Measurements from ENCODE around the gene FGD4. TPM values are rescaled to one million over a fixed set of nuclear protein-coding genes. Genes with fewer than 3 reads are reported as not detected.
A peak's percentile ranks its signal among the peaks of the same experiment; 100 is the strongest.

The FGD4 gene
- total and polyA plus RNA-seq, 5 donors from 2014 or later = 0.02 to 0.67 TPM; not detected in 3

DNA sequence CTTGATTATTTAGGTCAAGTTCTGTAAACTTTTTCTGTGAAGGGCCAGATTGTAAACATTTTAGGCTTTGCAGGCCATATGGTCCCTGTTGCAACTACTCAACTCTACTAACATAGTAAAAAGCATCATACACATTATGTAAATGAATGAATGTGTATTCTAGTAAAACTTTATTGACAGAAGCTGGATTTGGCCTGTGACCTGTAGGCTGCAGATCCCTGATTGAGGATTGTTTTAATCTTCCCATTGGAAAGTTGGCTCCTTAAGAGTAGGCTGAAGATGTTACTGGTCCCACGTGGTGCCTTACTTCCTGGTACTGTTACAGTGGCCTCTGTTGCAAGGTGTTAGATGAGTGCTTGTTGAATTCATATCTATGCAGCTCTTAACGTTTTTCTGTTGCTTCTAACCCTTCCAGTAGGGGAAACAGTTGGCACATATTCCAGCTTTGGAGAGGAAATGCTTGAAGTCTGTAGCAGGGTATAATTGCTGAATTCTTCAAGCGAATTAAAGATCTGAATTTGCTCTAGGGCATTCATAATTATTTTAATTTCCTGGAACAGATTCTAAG lies 146.1 kb downstream of the FGD4 start:
- Histone ChIP-seq H3K9me3 (ENCODE audit: control insufficient read depth in 2 of 2, low read length in 2 of 2) (no peaks in the 10 kb centered on the region), H3K27ac (ENCODE audit: insufficient read depth, low read length, poor library complexity, severe bottlenecking) (no peak overlapping the region), H3K4me1 (ENCODE audit: control insufficient read depth, insufficient read depth, low read length, poor library complexity, severe bottlenecking) (no peaks in the 10 kb centered on the region), H3K4me3 (ENCODE audit: low read depth, low read length) (no peak overlapping the region), H3K36me3 (ENCODE audit: control insufficient read depth, insufficient read depth, low read length) (no peaks in the 10 kb centered on the region), H3K27me3 (ENCODE audit: control insufficient read depth, insufficient read depth, low read length) (no peaks in the 10 kb centered on the region)
- H3K9me3 Mint-ChIP-seq = no peaks in the 10 kb centered on the region
- no peak overlapping the region for H3K4me3 Mint-ChIP-seq
- H3K27me3 Mint-ChIP-seq = peaks cover 7% of the 10 kb centered on the region
- DNase-seq (no peak), ATAC-seq (ENCODE audit: low read depth in 2 of 2) (no peak)
- no peak overlapping the region for H3K27ac Mint-ChIP-seq
- no peaks in the 10 kb centered on the region for H3K36me3 Mint-ChIP-seq
- H3K4me1 Mint-ChIP-seq = no peaks in the 10 kb centered on the region

DNA sequence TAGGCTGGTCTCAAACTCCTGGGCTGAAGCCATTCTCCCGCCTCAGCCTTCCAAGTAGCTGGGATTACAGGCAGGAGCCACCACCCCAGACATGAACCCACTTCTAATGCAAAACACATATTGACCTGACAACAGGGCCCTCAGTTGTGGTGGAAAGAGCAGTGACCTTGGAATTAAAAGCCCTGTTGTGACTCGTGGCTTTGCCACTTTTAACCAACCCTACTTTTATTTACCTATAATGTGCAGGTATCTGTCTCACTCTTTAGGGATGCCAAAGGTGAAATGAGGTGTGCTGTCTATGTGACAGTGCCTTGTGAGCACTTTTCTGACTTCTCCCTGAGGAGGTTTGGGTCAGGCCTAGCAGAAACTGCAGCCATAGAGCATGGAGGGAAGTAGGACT lies 146.9 kb downstream of the FGD4 start:
- ATAC-seq (ENCODE audit: low read depth in 2 of 2) (no peak), DNase-seq (no peak)
- no peak overlapping the region for H3K4me3 ChIP-seq (ENCODE audit: low read depth, low read length)
- Mint-ChIP-seq H3K27ac (no peak overlapping the region), H3K27me3 (peaks cover 5% of the 10 kb centered on the region), H3K36me3 (no peaks in the 10 kb centered on the region), H3K4me3 (no peak overlapping the region), H3K9me3 (no peaks in the 10 kb centered on the region), H3K4me1 (no peaks in the 10 kb centered on the region)
- H3K27me3 ChIP-seq (ENCODE audit: control insufficient read depth, insufficient read depth, low read length) = no peaks in the 10 kb centered on the region
- H3K4me1 ChIP-seq (ENCODE audit: control insufficient read depth, insufficient read depth, low read length, poor library complexity, severe bottlenecking) = no peaks in the 10 kb centered on the region
- no peaks in the 10 kb centered on the region for H3K36me3 ChIP-seq (ENCODE audit: control insufficient read depth, insufficient read depth, low read length)
- H3K9me3 ChIP-seq (ENCODE audit: control insufficient read depth in 2 of 2, low read length in 2 of 2) = no peaks in the 10 kb centered on the region
- no peak overlapping the region for H3K27ac ChIP-seq (ENCODE audit: insufficient read depth, low read length, poor library complexity, severe bottlenecking)

DNA sequence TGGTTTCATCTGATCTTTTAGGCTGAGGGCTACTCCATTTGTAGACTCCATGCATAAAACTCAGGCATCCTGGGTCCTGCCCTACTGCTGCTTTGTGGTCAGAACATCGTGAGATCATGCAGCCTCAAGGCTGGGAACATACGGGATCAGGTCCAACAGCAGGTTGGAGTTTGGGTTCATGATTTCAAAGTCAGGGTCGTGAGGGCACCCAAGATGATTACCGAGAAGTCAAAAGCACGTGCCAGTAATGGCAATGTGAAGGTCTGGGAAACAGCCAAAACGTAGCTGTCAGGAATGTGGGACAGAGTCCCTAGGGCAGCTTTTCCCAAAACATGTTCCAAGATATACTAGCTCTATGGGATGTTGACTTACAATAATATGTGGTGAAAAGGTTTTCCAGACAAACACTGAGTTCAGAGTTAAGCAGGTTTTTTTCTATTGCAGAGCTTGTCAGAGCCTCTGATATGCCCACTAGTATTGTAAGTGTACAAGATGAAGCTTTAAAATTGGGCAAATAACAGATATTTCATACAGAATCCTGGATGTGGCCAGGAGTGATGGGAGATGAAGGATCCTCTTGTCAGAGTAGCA lies 149.4 kb downstream of the FGD4 start:
- peaks cover 5% of the 10 kb centered on the region for H3K27me3 Mint-ChIP-seq
- H3K27ac Mint-ChIP-seq = no peak overlapping the region
- H3K4me1 Mint-ChIP-seq = no peaks in the 10 kb centered on the region
- Histone ChIP-seq H3K36me3 (ENCODE audit: control insufficient read depth, insufficient read depth, low read length) (no peaks in the 10 kb centered on the region), H3K4me3 (ENCODE audit: low read depth, low read length) (no peak overlapping the region), H3K4me1 (ENCODE audit: control insufficient read depth, insufficient read depth, low read length, poor library complexity, severe bottlenecking) (no peaks in the 10 kb centered on the region), H3K9me3 (ENCODE audit: control insufficient read depth in 2 of 2, low read length in 2 of 2) (no peaks in the 10 kb centered on the region), H3K27me3 (ENCODE audit: control insufficient read depth, insufficient read depth, low read length) (no peaks in the 10 kb centered on the region), H3K27ac (ENCODE audit: insufficient read depth, low read length, poor library complexity, severe bottlenecking) (no peak overlapping the region)
- no peak overlapping the region for H3K4me3 Mint-ChIP-seq
- ATAC-seq (ENCODE audit: low read depth in 2 of 2) (no peak), DNase-seq (no peak)
- no peaks in the 10 kb centered on the region for H3K36me3 Mint-ChIP-seq
- H3K9me3 Mint-ChIP-seq = no peaks in the 10 kb centered on the region

DNA sequence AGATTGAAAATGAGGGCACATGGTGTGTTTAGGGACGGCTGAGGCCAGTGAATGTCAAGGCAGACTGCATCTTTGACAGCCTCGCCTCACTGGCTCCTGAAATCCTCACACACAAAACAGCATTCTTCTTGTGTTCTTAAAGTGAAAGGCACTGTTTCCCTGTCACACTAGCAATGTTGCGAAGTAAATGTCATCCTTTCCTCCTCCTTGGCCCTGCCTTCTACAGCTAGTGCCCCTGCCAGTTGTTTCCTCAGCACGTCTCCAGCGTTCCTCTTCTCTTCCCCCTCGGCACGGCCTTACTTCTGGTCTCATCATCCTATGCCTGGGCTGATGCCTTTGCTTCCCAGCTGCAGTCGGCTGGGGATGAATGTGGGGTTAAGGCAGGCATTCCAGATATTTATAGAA lies 150.3 kb downstream of the FGD4 start:
- H3K36me3 Mint-ChIP-seq = no peaks in the 10 kb centered on the region
- H3K4me3 ChIP-seq (ENCODE audit: low read depth, low read length) = no peak overlapping the region
- H3K4me1 Mint-ChIP-seq = no peaks in the 10 kb centered on the region
- H3K27ac Mint-ChIP-seq = no peak overlapping the region
- H3K27me3 ChIP-seq (ENCODE audit: control insufficient read depth, insufficient read depth, low read length) = no peaks in the 10 kb centered on the region
- H3K9me3 ChIP-seq (ENCODE audit: control insufficient read depth in 2 of 2, low read length in 2 of 2) = no peaks in the 10 kb centered on the region
- H3K4me3 Mint-ChIP-seq = no peak overlapping the region
- H3K27ac ChIP-seq (ENCODE audit: insufficient read depth, low read length, poor library complexity, severe bottlenecking) = no peak overlapping the region
- H3K4me1 ChIP-seq (ENCODE audit: control insufficient read depth, insufficient read depth, low read length, poor library complexity, severe bottlenecking) = no peaks in the 10 kb centered on the region
- H3K27me3 Mint-ChIP-seq = peaks cover 9% of the 10 kb centered on the region
- H3K36me3 ChIP-seq (ENCODE audit: control insufficient read depth, insufficient read depth, low read length) = no peaks in the 10 kb centered on the region
- ATAC-seq (ENCODE audit: low read depth in 2 of 2) = no peak
- DNase-seq = no peak
- no peaks in the 10 kb centered on the region for H3K9me3 Mint-ChIP-seq

DNA sequence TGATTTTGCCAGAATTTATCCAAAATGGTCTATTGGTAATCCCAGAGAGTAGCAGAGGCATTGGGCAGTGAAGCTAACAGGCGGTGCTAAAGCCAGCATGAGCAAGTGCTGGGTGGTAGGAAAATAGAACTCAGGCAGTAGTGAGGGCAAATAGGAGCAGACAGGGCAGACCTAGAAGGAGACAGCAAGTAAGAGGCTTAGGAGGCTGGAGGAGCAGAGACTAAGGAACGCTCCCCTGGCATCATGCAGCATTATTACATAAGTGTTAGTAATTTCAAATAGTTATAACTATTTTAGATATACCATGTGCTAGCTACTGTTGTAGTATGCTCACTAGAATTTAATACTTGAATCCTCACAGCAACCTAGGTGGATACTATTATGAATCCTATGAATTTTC lies 151.7 kb downstream of the FGD4 start:
- Mint-ChIP-seq H3K4me3 (no peak overlapping the region), H3K27me3 (peaks cover 14% of the 10 kb centered on the region), H3K4me1 (no peaks in the 10 kb centered on the region), H3K9me3 (no peaks in the 10 kb centered on the region), H3K27ac (no peak overlapping the region), H3K36me3 (no peaks in the 10 kb centered on the region)
- H3K9me3 ChIP-seq (ENCODE audit: control insufficient read depth in 2 of 2, low read length in 2 of 2) = no peaks in the 10 kb centered on the region
- no peak for DNase-seq
- no peaks in the 10 kb centered on the region for H3K36me3 ChIP-seq (ENCODE audit: control insufficient read depth, insufficient read depth, low read length)
- H3K27me3 ChIP-seq (ENCODE audit: control insufficient read depth, insufficient read depth, low read length) = no peaks in the 10 kb centered on the region
- no peak overlapping the region for H3K27ac ChIP-seq (ENCODE audit: insufficient read depth, low read length, poor library complexity, severe bottlenecking)
- no peak overlapping the region for H3K4me3 ChIP-seq (ENCODE audit: low read depth, low read length)
- no peaks in the 10 kb centered on the region for H3K4me1 ChIP-seq (ENCODE audit: control insufficient read depth, insufficient read depth, low read length, poor library complexity, severe bottlenecking)
- ATAC-seq (ENCODE audit: low read depth in 2 of 2) = no peak

DNA sequence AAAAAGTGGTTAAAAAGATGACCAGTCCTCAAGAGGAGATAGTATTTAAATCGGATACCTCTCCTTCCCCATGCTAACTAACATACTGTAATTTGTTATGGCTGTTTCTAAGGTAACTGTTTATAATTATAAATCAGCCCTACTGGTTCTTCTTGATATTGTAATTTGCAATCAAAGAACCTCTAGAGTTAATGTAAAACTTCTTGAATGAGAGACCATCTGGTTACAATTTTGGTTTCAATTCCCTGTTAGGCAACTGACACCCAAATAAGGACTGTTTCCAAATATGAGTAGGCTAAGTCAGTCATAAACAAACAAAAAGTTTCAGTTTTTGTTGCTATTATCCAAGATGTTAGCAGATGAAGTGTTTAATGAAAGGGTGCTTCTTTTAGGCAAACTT lies 159.5 kb downstream of the FGD4 start:
- no peak overlapping the region for H3K27ac Mint-ChIP-seq
- Histone ChIP-seq H3K27me3 (ENCODE audit: control insufficient read depth, insufficient read depth, low read length) (no peaks in the 10 kb centered on the region), H3K36me3 (ENCODE audit: control insufficient read depth, insufficient read depth, low read length) (no peaks in the 10 kb centered on the region), H3K27ac (ENCODE audit: insufficient read depth, low read length, poor library complexity, severe bottlenecking) (no peak overlapping the region), H3K4me3 (ENCODE audit: low read depth, low read length) (no peak overlapping the region), H3K9me3 (ENCODE audit: control insufficient read depth in 2 of 2, low read length in 2 of 2) (no peaks in the 10 kb centered on the region), H3K4me1 (ENCODE audit: control insufficient read depth, insufficient read depth, low read length, poor library complexity, severe bottlenecking) (no peaks in the 10 kb centered on the region)
- H3K36me3 Mint-ChIP-seq = no peaks in the 10 kb centered on the region
- H3K9me3 Mint-ChIP-seq = peaks cover 0 to 2% (median 0%) of the 10 kb centered on the region in 7 donors
- H3K4me3 Mint-ChIP-seq = no peak overlapping the region
- H3K4me1 Mint-ChIP-seq = no peaks in the 10 kb centered on the region
- no peak for ATAC-seq (ENCODE audit: low read depth in 2 of 2)
- peaks cover 15% of the 10 kb centered on the region for H3K27me3 Mint-ChIP-seq
- DNase-seq = peak in 1 of 3 donors; percentile 39

DNA sequence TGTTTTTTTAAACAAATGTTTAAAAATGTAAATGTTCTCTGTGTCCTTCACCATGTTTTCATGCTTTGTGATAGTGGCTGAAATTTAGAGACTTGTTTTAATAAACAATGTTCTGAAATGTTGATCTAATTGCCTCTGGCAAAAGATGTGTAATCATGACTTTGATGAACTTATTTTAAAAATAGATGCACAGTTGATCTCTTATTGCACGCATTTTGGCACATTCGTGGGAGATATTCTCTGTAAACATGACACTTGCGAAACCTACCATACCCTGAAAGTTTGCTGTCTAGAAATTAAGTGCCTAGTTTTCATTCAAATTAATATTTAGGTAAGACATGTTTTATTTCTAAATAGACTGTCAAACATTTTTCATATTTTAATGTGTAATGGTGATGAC lies 160.1 kb downstream of the FGD4 start:
- ATAC-seq (ENCODE audit: low read depth in 2 of 2) = no peak
- H3K27me3 Mint-ChIP-seq = peaks cover 13% of the 10 kb centered on the region
- Histone ChIP-seq H3K36me3 (ENCODE audit: control insufficient read depth, insufficient read depth, low read length) (no peaks in the 10 kb centered on the region), H3K9me3 (ENCODE audit: control insufficient read depth in 2 of 2, low read length in 2 of 2) (no peaks in the 10 kb centered on the region), H3K27ac (ENCODE audit: insufficient read depth, low read length, poor library complexity, severe bottlenecking) (no peak overlapping the region), H3K4me1 (ENCODE audit: control insufficient read depth, insufficient read depth, low read length, poor library complexity, severe bottlenecking) (no peaks in the 10 kb centered on the region), H3K27me3 (ENCODE audit: control insufficient read depth, insufficient read depth, low read length) (no peaks in the 10 kb centered on the region), H3K4me3 (ENCODE audit: low read depth, low read length) (no peak overlapping the region)
- H3K27ac Mint-ChIP-seq = no peak overlapping the region
- H3K4me3 Mint-ChIP-seq = no peak overlapping the region
- no peak for DNase-seq
- no peaks in the 10 kb centered on the region for H3K36me3 Mint-ChIP-seq
- H3K4me1 Mint-ChIP-seq = no peaks in the 10 kb centered on the region
- peaks cover 0 to 2% (median 0%) of the 10 kb centered on the region in 7 donors for H3K9me3 Mint-ChIP-seq

DNA sequence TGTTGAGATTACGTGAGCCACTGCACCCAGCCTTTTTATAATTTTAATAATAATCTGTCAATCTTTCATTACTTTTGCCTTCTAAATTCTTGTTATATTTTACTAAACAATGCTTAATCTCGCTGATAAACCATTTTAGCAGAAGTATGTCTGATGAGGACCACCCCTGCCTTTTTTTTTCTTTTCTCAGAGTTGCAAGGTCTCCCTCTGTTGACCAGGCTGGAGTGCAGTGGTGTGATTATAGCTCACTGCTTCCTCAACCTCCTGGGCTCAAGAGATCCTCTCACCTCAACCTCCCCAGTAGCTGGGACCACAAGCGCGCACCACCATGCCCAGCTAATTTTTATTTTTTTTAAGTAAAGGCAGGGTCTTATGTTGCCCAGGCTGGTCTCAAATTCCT lies 161.2 kb downstream of the FGD4 start:
- no peak overlapping the region for H3K27ac Mint-ChIP-seq
- Histone ChIP-seq H3K4me1 (ENCODE audit: control insufficient read depth, insufficient read depth, low read length, poor library complexity, severe bottlenecking) (no peaks in the 10 kb centered on the region), H3K36me3 (ENCODE audit: control insufficient read depth, insufficient read depth, low read length) (no peaks in the 10 kb centered on the region), H3K27ac (ENCODE audit: insufficient read depth, low read length, poor library complexity, severe bottlenecking) (no peak overlapping the region), H3K27me3 (ENCODE audit: control insufficient read depth, insufficient read depth, low read length) (no peaks in the 10 kb centered on the region), H3K9me3 (ENCODE audit: control insufficient read depth in 2 of 2, low read length in 2 of 2) (no peaks in the 10 kb centered on the region), H3K4me3 (ENCODE audit: low read depth, low read length) (no peak overlapping the region)
- H3K27me3 Mint-ChIP-seq = peaks cover 6% of the 10 kb centered on the region
- no peak for DNase-seq
- no peaks in the 10 kb centered on the region for H3K4me1 Mint-ChIP-seq
- no peak for ATAC-seq (ENCODE audit: low read depth in 2 of 2)
- H3K4me3 Mint-ChIP-seq = no peak overlapping the region
- no peaks in the 10 kb centered on the region for H3K36me3 Mint-ChIP-seq
- peaks cover 0 to 2% (median 0%) of the 10 kb centered on the region in 7 donors for H3K9me3 Mint-ChIP-seq
